ENCODE measurements around the gene MAP6. TPM values are rescaled to one million over a fixed set of nuclear protein-coding genes. Genes with fewer than 3 reads are reported as not detected.
A peak's percentile ranks its signal among the peaks of the same experiment; 100 is the strongest.

The MAP6 gene
- total RNA-seq, 1 experiment from 2014 or later = not detected

DNA sequence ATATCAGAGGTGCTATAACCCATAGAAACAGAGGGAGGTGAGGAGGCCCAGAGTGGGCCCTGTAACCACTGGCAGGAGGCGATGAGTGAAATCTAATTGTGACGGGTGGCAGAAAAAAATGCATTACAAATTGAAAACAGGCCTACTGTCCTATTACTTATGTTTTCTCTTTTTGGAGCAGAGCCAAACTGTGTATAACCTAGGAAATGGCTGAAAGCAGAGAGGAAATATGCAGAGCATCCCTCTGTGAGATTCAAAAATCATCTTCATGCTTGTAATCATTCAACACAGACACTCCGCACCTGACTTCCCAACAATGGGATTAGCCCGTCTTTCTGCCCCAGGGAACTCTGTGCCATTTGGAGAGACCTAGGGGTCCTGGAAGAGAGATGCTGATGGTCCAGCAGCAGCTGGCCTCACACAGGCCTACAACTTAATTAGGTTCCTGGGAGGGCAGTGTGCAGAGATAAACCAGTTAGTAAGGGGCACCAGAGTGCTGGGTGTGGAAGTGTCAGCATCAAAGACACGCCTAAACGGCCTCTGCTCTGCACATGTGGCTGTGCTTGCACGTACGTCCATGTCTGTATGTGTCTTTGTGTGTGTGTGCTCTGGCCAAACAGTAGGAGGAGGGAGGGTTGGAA is 41.8 kb downstream of the MAP6 start:
- no peaks in the 10 kb centered on the region for H3K27me3 ChIP-seq (ENCODE audit: insufficient read depth, low read depth)
- TF ChIP-seq EZH2 (IDR thresholded peaks at IDR 0.05; ENCODE audit: low read depth) = no peak
- TF ChIP-seq, protein P1, sequence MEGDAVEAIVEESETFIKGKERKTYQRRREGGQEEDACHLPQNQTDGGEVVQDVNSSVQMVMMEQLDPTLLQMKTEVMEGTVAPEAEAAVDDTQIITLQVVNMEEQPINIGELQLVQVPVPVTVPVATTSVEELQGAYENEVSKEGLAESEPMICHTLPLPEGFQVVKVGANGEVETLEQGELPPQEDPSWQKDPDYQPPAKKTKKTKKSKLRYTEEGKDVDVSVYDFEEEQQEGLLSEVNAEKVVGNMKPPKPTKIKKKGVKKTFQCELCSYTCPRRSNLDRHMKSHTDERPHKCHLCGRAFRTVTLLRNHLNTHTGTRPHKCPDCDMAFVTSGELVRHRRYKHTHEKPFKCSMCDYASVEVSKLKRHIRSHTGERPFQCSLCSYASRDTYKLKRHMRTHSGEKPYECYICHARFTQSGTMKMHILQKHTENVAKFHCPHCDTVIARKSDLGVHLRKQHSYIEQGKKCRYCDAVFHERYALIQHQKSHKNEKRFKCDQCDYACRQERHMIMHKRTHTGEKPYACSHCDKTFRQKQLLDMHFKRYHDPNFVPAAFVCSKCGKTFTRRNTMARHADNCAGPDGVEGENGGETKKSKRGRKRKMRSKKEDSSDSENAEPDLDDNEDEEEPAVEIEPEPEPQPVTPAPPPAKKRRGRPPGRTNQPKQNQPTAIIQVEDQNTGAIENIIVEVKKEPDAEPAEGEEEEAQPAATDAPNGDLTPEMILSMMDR (conservative IDR thresholded peaks at IDR 0.05) = no peak
- ChIA-PET CTCF (no interaction called here), POLR2A (ENCODE audit: unreplicated experiment) (interaction anchor here (0.6 kb wide), 1 partner anchor 15 kb away, joined by 4 read pairs; no protein-coding TSS in a partner anchor)
- H4K20me1 ChIP-seq (ENCODE audit: insufficient read depth) = no peaks in the 10 kb centered on the region
- no peak overlapping the region for H2AFZ ChIP-seq
- no peak overlapping the region for H3K4me3 ChIP-seq
- H3F3A ChIP-seq (ENCODE audit: insufficient read depth, low read depth) = no peaks in the 10 kb centered on the region
- H3K27ac ChIP-seq = no peak overlapping the region
- no peaks in the 10 kb centered on the region for H3K9me3 ChIP-seq (ENCODE audit: insufficient read depth, low read depth)
- no peaks in the 10 kb centered on the region for H3K36me3 ChIP-seq (ENCODE audit: low read depth)
- H3K9me2 ChIP-seq (ENCODE audit: insufficient read depth) = no peaks in the 10 kb centered on the region
- H3K4me1 ChIP-seq (replicated peaks; ENCODE audit: insufficient read depth) = no peaks in the 10 kb centered on the region
- no peaks in the 10 kb centered on the region for H3K79me2 ChIP-seq (ENCODE audit: low read depth)
- no TSS peak for BruUV-seq (replicated peaks)
- H3K4me2 ChIP-seq = peak overlapping the region; percentile 5; the same call in 1 of the 2 replicates
- no peak for DNase-seq
- intact Hi-C loops (cut with micrococcal nuclease; ENCODE audit: unreplicated experiment) = no loop called here

DNA sequence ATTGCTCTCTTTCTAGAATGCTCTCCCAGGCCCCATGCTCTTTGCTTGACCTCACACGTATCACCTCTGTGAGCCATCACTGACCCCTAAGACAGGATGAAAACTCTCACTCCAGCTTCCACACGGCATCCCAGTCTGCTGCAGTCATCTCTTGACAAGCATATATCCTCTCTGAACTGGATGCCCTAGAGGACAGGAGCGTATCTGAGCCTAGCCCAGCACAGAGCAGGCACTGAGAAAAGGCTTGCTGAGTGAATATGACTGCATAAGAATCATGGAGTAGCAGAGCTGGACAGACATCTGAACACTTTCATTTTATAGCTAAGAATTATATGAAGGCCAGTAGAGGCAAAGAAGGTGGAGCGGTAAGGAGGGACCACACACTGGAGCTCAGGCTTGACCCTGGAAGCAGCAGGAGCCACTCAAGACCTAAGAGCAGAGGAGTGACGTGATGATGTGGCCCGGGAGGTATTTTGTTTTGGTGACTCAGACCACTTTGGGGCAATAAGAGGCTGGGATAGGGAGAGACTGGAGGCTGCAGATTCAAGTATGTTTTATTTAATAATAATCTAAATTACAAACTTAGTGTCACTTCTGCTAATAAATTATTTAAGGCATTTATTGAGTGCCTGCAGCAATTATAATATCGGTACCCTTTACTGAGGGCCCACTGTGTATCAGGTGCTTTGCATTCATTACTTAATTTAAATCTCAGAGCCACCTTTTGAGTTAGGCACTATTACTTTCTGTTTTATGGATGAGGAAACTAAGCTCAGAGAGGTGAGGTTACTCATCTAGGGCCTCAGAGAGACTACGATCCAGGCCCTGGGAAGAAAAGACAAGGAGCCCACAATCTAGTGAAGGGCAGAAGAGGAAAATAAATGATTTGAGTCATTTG is 42.6 kb downstream of the MAP6 start:
- no peaks in the 10 kb centered on the region for H3K4me1 ChIP-seq (replicated peaks; ENCODE audit: insufficient read depth)
- H3K9me3 ChIP-seq (ENCODE audit: insufficient read depth, low read depth) = no peaks in the 10 kb centered on the region
- DNase-seq = peak in 1 of 2 experiments; percentile 39
- no peaks in the 10 kb centered on the region for H3K36me3 ChIP-seq (ENCODE audit: low read depth)
- TF ChIP-seq EZH2 (IDR thresholded peaks at IDR 0.05; ENCODE audit: low read depth) = no peak
- TF ChIP-seq, protein P1 (conservative IDR thresholded peaks at IDR 0.05) = no peak
- no peak overlapping the region for H3K27ac ChIP-seq
- no peaks in the 10 kb centered on the region for H4K20me1 ChIP-seq (ENCODE audit: insufficient read depth)
- no peaks in the 10 kb centered on the region for H3K27me3 ChIP-seq (ENCODE audit: insufficient read depth, low read depth)
- H3K4me3 ChIP-seq = no peak overlapping the region
- no peaks in the 10 kb centered on the region for H3K9me2 ChIP-seq (ENCODE audit: insufficient read depth)
- intact Hi-C loops (cut with micrococcal nuclease; ENCODE audit: unreplicated experiment) = no loop called here
- BruUV-seq (replicated peaks) = no TSS peak
- no peak overlapping the region for H2AFZ ChIP-seq
- POLR2A ChIA-PET (ENCODE audit: unreplicated experiment) = no interaction called here
- no peaks in the 10 kb centered on the region for H3F3A ChIP-seq (ENCODE audit: insufficient read depth, low read depth)
- H3K79me2 ChIP-seq (ENCODE audit: low read depth) = no peaks in the 10 kb centered on the region
- CTCF ChIA-PET = no interaction called here
- peak overlapping the region; percentile 5; the same call in 1 of the 2 replicates for H3K4me2 ChIP-seq

DNA sequence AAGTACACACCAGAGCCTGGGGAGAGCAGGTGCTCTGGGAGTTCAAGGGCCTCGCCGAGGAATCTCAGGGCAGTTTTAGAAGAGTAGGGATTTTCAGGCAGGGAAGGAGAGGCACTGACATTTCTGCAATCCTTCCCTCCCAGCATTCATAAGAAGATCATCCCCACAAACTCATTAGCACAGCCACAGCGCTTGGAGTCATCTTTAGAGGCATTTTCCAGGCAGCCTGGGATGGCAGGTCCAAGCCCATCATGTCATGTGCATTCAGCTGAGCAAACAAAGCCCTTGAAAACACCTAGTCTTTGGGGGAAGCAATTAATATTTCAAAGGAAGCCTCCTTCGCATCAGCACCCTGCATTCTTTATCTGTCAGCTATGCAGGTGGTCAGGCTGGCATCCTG is 43.8 kb downstream of the MAP6 start:
- no peaks in the 10 kb centered on the region for H3K4me1 ChIP-seq (replicated peaks; ENCODE audit: insufficient read depth)
- no peaks in the 10 kb centered on the region for H3K27me3 ChIP-seq (ENCODE audit: insufficient read depth, low read depth)
- H2AFZ ChIP-seq = no peak overlapping the region
- no peaks in the 10 kb centered on the region for H3F3A ChIP-seq (ENCODE audit: insufficient read depth, low read depth)
- H3K9me3 ChIP-seq (ENCODE audit: insufficient read depth, low read depth) = no peaks in the 10 kb centered on the region
- BruUV-seq (replicated peaks) = no TSS peak
- H4K20me1 ChIP-seq (ENCODE audit: insufficient read depth) = no peaks in the 10 kb centered on the region
- H3K4me3 ChIP-seq = no peak overlapping the region
- CTCF ChIA-PET = no interaction called here
- H3K79me2 ChIP-seq (ENCODE audit: low read depth) = no peaks in the 10 kb centered on the region
- no peak for TF ChIP-seq EZH2 (IDR thresholded peaks at IDR 0.05; ENCODE audit: low read depth)
- TF ChIP-seq, protein P1 (conservative IDR thresholded peaks at IDR 0.05) = no peak
- intact Hi-C loops (cut with micrococcal nuclease; ENCODE audit: unreplicated experiment) = no loop called here
- no peak overlapping the region for H3K4me2 ChIP-seq
- H3K36me3 ChIP-seq (ENCODE audit: low read depth) = no peaks in the 10 kb centered on the region
- H3K9me2 ChIP-seq (ENCODE audit: insufficient read depth) = no peaks in the 10 kb centered on the region
- POLR2A ChIA-PET (ENCODE audit: unreplicated experiment) = no interaction called here
- DNase-seq = no peak
- H3K27ac ChIP-seq = no peak overlapping the region

Data from PC-9 (cell line).